Mucosa of descending colon (tissue), 3 donors: ENCODE measurements around the gene SLC27A2. TPM values are rescaled to one million over a fixed set of nuclear protein-coding genes. Genes with fewer than 3 reads are reported as not detected.
A peak's percentile ranks its signal among the peaks of the same experiment; 100 is the strongest.
"Not testable (repeated sequence)": the region's sequence is repeated elsewhere in the genome, so short reads cannot be mapped to it uniquely, and the experiment has no call there.

ENCODE experiments used
- ATAC-seq: fragments of 200-7000 bp; cut with Tn5 transposase; one replicate; pipeline ENCODE4 v1.9.1; 2020; ENCODE audit warnings: mild to moderate bottlenecking, moderate library complexity
- DNase-seq, 3 donors: peaks; one replicate each; pipeline ENCODE4 v3.0.0-alpha.2; 2020
- H3K36me3 ChIP-seq: fragments of 200-600 bp; one replicate; pipeline ENCODE4 v1.8.0; 2021; ENCODE audit warnings: low read depth, mild to moderate bottlenecking
- H3K4me1 ChIP-seq: fragments of 200-600 bp; one replicate; pipeline ENCODE4 v1.8.0; 2021; ENCODE audit warnings: low read depth, mild to moderate bottlenecking
- H3K4me3 ChIP-seq: fragments of 200-600 bp; one replicate; pipeline ENCODE4 v1.8.0; 2021; ENCODE audit warnings: mild to moderate bottlenecking
- H3K9me3 ChIP-seq: fragments of 200-600 bp; one replicate; pipeline ENCODE4 v1.8.0; 2021; ENCODE audit warnings: mild to moderate bottlenecking
- CTCF ChIP-seq: fragments of 200-600 bp; IDR thresholded peaks from one replicate; pipeline ENCODE4 v1.8.0; 2022; ENCODE audit warnings: antibody characterized with exemption, mild to moderate bottlenecking
- intact Hi-C, 2 donors: fragments of 100-400 bp; cut with DNase I in 1 of 2; cut with micrococcal nuclease in 1 of 2; formaldehyde crosslinking; loops; one replicate each; pipeline versions ENCODE4 v1.11.0 to v1.11.1; 2022; cut with DNase I, micrococcal nuclease
- total RNA-seq, 3 donors: library from RNA; stranded (reverse); fragmentation: NEBNext Ultra II Directional in 2 of 3; extraction: Animal tissue kit (Norgen Biotek cat#: 25700) in 2 of 3; gene quantifications; one replicate each; pipeline versions ENCODE4 v1.2.1 to v1.2.4, GENCODE V29; 2021 to 2023
- donor health status: DM: no; HTN: no; CAD: no; lungs with moderate emphysema.
- donor health status: DM: no; HTN: no; CAD: no.
- donor health status: DM: no; HTN: yes; CAD: no.

SLC27A2 gene
- total RNA-seq, 3 donors from 2014 or later: 14.8 to 27.9 (median 27.8) TPM

- TF ChIP-seq CTCF: no peak
- Histone ChIP-seq H3K9me3 (no peaks in the 10 kb centered on the region), H3K4me1 (peaks cover 25% of the 10 kb centered on the region), H3K4me3 (no peak overlapping the region), H3K36me3 (no peaks in the 10 kb centered on the region)
- DNase-seq (no peak), ATAC-seq (no peak)
- intact Hi-C loops: no loop called here
Measured at GRCh38 chr15:50187997-50188396, 6.0 kb downstream of the SLC27A2 start.

GRCh38 chr15:50188793-50189192 is 6.8 kb downstream of the SLC27A2 start:
- H3K9me3 ChIP-seq, H3K36me3 ChIP-seq, intact Hi-C loops, H3K4me3 ChIP-seq, DNase-seq, ATAC-seq: not testable (repeated sequence)
- H3K4me1 ChIP-seq: peaks cover 20% of the 10 kb centered on the region

GRCh38 chr15:50189633-50190032 is 7.6 kb downstream of the SLC27A2 start:
- TF ChIP-seq CTCF: no peak
- Histone ChIP-seq H3K9me3 (no peaks in the 10 kb centered on the region), H3K4me1 (peaks cover 18% of the 10 kb centered on the region), H3K36me3 (no peaks in the 10 kb centered on the region), H3K4me3 (no peak overlapping the region)
- DNase-seq (no peak), ATAC-seq (no peak)
- intact Hi-C loops: no loop called here

- no peaks in the 10 kb centered on the region for H3K9me3 ChIP-seq
- H3K36me3 ChIP-seq: no peaks in the 10 kb centered on the region
- no peak overlapping the region for H3K4me3 ChIP-seq
- DNase-seq (no peak), ATAC-seq (peak; percentile 61)
- intact Hi-C loops: no loop called here
- no peak for TF ChIP-seq CTCF
- H3K4me1 ChIP-seq: peaks cover 16% of the 10 kb centered on the region
Measured at GRCh38 chr15:50190166-50190570, 8.2 kb downstream of the SLC27A2 start.

- intact Hi-C loops: no loop called here
- Histone ChIP-seq H3K36me3 (no peaks in the 10 kb centered on the region), H3K4me3 (no peak overlapping the region), H3K4me1 (peaks cover 16% of the 10 kb centered on the region), H3K9me3 (no peaks in the 10 kb centered on the region)
- ATAC-seq (no peak), DNase-seq (no peak)
- no peak for TF ChIP-seq CTCF
Measured at GRCh38 chr15:50190723-50191122, 8.7 kb downstream of the SLC27A2 start.

GRCh38 chr15:50192164-50192563 is 10.2 kb downstream of the SLC27A2 start:
- no peak for ATAC-seq
- Histone ChIP-seq H3K9me3 (no peaks in the 10 kb centered on the region), H3K4me1 (peaks cover 16% of the 10 kb centered on the region), H3K36me3 (no peaks in the 10 kb centered on the region), H3K4me3 (no peak overlapping the region)
- intact Hi-C loops: no loop called here
- TF ChIP-seq CTCF: no peak
- DNase-seq: no peak
